Epithelial cell of proximal tubule (primary cell): ENCODE results near the gene ITPRID1. TPM values are rescaled to one million over a fixed set of nuclear protein-coding genes. Genes with fewer than 3 reads are reported as not detected.

Experiments
- DNase-seq: peaks from one replicate; pipeline ENCODE4 v3.0.0-alpha.2; 2011; ENCODE audit warnings: low read depth
- H3K4me3 ChIP-seq: 2 replicates; pipeline ENCODE4 v1.5.1; 2011; ENCODE audit warnings: low read depth, mild to moderate bottlenecking, low read length
- CTCF ChIP-seq: conservative IDR thresholded peaks from 2 replicates; pipeline ENCODE4 v1.5.1; 2012; ENCODE audit warnings: low read depth, mild to moderate bottlenecking, low read length
- total RNA-seq: library from RNA; depleted of rRNA; stranded (reverse); fragments of >200 nt; gene quantifications from 2 replicates; pipeline ENCODE4 v1.2.3, GENCODE V29; 2015

Gene ITPRID1
- total RNA-seq, 1 donor from 2014 or later: not detected

GRCh38 chr7:31563522-31563921 is 49.6 kb downstream of the ITPRID1 start:
- no peak overlapping the region for H3K4me3 ChIP-seq
- DNase-seq: no peak
- TF ChIP-seq CTCF: no peak

GRCh38 chr7:31563951-31564350 is 50.1 kb downstream of the ITPRID1 start:
- TF ChIP-seq CTCF: no peak
- DNase-seq: no peak
- no peak overlapping the region for H3K4me3 ChIP-seq

GRCh38 chr7:31564661-31565060 is 50.8 kb downstream of the ITPRID1 start:
- TF ChIP-seq CTCF: no peak
- no peak for DNase-seq
- no peak overlapping the region for H3K4me3 ChIP-seq

- no peak for TF ChIP-seq CTCF
- no peak overlapping the region for H3K4me3 ChIP-seq
- no peak for DNase-seq
Measured at GRCh38 chr7:31569528-31569927, 55.6 kb downstream of the ITPRID1 start.

GRCh38 chr7:31583526-31583925 is 69.6 kb downstream of the ITPRID1 start:
- no peak for TF ChIP-seq CTCF
- no peak overlapping the region for H3K4me3 ChIP-seq
- DNase-seq: no peak

GRCh38 chr7:31583942-31584341 is 70.1 kb downstream of the ITPRID1 start:
- no peak overlapping the region for H3K4me3 ChIP-seq
- no peak for DNase-seq
- no peak for TF ChIP-seq CTCF

GRCh38 chr7:31595390-31595789 is 81.5 kb downstream of the ITPRID1 start:
- no peak for TF ChIP-seq CTCF
- no peak overlapping the region for H3K4me3 ChIP-seq
- DNase-seq: no peak
